Neural cell (in vitro differentiated cells): ENCODE data around the gene CELF5.

Experiments
- EP300 ChIP-seq: fragments of 450-650 bp; conservative IDR thresholded peaks from 2 replicates; pipeline ENCODE4 v1.6.1; 2014; ENCODE audit warnings: antibody characterized with exemption, mild to moderate bottlenecking, moderate library complexity; ENCODE audit not compliant: poor library complexity, severe bottlenecking
- EZH2 ChIP-seq: fragments of 200-600, 300-800 bp; shearing (Covaris generic), sonication (generic); IDR thresholded peaks from 2 replicates; pipeline ENCODE4 v1.6.1; 2014; ENCODE audit warnings: antibody characterized with exemption, low read length, borderline replicate concordance, mild to moderate bottlenecking; ENCODE audit not compliant: insufficient read depth, poor library complexity, severe bottlenecking
- POLR2AphosphoS5 ChIP-seq: IDR thresholded peaks from 2 replicates; pipeline ENCODE4 v1.6.1; 2012
- RAD21 ChIP-seq: fragments of 450-650 bp; conservative IDR thresholded peaks from 2 replicates; pipeline ENCODE4 v1.6.1; 2014; ENCODE audit warnings: antibody characterized with exemption, mild to moderate bottlenecking, moderate library complexity
- TAF1 ChIP-seq: IDR thresholded peaks from 2 replicates; pipeline ENCODE4 v1.6.1; 2012; ENCODE audit warnings: low read depth
- TF ChIP-seq, protein P1 (sequence below): fragments of 450-650 bp; IDR thresholded peaks from 2 replicates; pipeline ENCODE4 v1.5.1; 2014; ENCODE audit warnings: antibody characterized with exemption, mild to moderate bottlenecking, moderate library complexity; ENCODE audit not compliant: poor library complexity, severe bottlenecking
- TF ChIP-seq, protein P2 (sequence below): IDR thresholded peaks from 2 replicates; pipeline ENCODE4 v1.6.1; 2012; ENCODE audit warnings: borderline replicate concordance

DNA sequence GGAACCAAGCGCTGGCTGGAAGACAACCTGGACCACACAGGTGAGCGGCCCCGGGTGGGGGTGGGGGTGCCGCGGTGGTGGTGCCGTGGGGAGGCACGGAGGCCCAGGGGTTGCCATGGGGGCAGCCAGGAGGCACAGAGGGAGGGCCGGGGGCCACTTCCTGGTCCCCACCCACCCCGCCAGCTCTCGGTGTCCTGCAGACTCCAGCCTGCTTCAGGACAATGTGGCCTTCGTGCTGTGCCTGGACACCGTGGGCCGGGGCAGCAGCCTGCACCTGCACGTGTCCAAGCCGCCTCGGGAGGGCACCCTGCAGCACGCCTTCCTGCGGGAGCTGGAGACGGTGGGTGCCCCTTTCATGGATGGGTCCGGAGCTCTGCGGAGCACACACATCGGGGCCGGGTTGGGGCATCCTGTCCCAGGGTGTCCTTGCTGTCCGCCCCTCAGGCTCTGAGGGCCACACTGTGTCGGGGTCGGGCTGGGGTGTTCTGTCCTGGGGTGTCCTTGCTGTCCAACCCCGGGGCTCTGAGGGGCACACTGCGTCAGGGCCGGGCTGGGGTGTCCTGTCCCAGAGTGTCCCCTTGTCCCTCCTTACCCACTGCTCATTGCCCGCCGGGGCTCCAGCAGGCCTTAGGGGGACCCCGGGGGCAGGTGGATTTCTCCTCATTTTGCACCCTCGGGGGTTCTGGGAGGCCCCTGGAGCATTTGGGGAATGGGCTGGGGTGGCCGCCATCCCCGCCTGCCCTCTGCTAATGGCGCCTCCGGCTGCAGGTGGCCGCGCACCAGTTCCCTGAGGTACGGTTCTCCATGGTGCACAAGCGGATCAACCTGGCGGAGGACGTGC, 20.4 kb upstream of the CELF5 start:
- TF ChIP-seq TAF1 (no peak), RAD21 (no peak), EP300 (no peak), EZH2 (no peak), POLR2AphosphoS5 (no peak)
- TF ChIP-seq, protein P1, sequence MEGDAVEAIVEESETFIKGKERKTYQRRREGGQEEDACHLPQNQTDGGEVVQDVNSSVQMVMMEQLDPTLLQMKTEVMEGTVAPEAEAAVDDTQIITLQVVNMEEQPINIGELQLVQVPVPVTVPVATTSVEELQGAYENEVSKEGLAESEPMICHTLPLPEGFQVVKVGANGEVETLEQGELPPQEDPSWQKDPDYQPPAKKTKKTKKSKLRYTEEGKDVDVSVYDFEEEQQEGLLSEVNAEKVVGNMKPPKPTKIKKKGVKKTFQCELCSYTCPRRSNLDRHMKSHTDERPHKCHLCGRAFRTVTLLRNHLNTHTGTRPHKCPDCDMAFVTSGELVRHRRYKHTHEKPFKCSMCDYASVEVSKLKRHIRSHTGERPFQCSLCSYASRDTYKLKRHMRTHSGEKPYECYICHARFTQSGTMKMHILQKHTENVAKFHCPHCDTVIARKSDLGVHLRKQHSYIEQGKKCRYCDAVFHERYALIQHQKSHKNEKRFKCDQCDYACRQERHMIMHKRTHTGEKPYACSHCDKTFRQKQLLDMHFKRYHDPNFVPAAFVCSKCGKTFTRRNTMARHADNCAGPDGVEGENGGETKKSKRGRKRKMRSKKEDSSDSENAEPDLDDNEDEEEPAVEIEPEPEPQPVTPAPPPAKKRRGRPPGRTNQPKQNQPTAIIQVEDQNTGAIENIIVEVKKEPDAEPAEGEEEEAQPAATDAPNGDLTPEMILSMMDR, result no peak
- TF ChIP-seq, protein P2, sequence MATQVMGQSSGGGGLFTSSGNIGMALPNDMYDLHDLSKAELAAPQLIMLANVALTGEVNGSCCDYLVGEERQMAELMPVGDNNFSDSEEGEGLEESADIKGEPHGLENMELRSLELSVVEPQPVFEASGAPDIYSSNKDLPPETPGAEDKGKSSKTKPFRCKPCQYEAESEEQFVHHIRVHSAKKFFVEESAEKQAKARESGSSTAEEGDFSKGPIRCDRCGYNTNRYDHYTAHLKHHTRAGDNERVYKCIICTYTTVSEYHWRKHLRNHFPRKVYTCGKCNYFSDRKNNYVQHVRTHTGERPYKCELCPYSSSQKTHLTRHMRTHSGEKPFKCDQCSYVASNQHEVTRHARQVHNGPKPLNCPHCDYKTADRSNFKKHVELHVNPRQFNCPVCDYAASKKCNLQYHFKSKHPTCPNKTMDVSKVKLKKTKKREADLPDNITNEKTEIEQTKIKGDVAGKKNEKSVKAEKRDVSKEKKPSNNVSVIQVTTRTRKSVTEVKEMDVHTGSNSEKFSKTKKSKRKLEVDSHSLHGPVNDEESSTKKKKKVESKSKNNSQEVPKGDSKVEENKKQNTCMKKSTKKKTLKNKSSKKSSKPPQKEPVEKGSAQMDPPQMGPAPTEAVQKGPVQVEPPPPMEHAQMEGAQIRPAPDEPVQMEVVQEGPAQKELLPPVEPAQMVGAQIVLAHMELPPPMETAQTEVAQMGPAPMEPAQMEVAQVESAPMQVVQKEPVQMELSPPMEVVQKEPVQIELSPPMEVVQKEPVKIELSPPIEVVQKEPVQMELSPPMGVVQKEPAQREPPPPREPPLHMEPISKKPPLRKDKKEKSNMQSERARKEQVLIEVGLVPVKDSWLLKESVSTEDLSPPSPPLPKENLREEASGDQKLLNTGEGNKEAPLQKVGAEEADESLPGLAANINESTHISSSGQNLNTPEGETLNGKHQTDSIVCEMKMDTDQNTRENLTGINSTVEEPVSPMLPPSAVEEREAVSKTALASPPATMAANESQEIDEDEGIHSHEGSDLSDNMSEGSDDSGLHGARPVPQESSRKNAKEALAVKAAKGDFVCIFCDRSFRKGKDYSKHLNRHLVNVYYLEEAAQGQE, result no peak
